ENCODE results near the gene GPRC6A.
"Not testable (repeated sequence)": the region's sequence is repeated elsewhere in the genome, so short reads cannot be mapped to it uniquely, and the experiment has no call there.

The GPRC6A gene

DNA sequence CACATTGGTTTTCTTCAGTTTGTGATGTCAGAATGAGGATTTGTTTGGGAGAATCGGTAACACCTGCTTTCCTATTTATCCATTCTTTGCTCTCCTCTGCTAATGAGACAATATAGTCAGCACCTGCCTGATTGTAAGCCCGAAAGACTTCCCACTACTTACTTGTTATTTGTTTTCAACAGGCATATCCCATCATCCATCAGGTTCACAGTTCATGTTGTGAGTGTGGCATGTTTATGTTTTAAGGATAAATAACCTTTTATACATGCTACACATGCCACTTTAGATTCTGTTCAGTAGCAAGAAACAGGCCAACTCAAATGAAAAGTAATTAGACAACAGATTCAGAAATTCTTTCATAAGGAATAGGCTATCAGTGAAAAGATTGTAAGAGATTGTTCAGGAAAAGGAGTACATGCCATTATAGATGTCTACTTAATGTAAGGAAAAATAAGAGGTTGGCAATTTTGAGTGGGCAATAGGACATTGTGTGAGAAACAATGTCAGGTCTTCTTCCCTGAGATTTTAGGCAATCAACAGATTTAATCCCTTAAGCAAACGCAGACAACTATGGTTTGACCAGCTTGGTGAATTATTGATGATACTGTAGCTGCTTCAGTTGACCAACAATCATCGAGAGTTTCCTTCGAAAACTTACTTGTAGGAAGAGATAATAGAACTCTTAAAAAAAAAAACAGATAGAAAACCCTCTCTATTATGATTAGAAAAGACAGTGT, 7.9 kb upstream of the GPRC6A start:
- no peak overlapping the region for H3K4me3 ChIP-seq (ENCODE audit: control insufficient read depth, low read depth, low read length)
- no peak for TF ChIP-seq CTCF (IDR thresholded peaks at IDR 0.05; ENCODE audit: control insufficient read depth, insufficient read depth, low read depth, low read length, missing control alignments)
- no peak for DNase-seq (ENCODE audit: low read depth)

DNA sequence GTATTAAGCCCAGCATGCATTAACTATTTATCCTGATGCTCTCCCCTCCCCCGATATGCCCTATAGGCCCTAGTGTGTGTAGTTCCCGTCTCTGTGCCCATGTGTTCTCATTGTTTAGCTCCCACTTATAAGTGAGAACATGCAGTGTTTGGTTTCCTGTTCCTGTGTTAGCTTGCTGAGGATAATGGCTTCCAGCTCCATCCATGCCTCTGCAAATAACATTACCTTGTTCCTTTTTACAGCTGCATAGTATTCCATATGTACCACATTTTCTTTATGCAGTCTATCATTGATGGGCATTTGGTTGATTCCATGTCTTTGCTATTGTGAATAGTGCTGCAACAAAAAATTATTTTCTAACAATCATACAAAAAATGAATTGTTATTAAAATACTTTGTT, 5.6 kb upstream of the GPRC6A start:
- DNase-seq (ENCODE audit: low read depth); H3K4me3 ChIP-seq (ENCODE audit: control insufficient read depth, low read depth, low read length): not testable (repeated sequence)

- no peak overlapping the region for H3K4me3 ChIP-seq (ENCODE audit: control insufficient read depth, low read depth, low read length)
- no peak for DNase-seq (ENCODE audit: low read depth)
- no peak for TF ChIP-seq CTCF (IDR thresholded peaks at IDR 0.05; ENCODE audit: control insufficient read depth, insufficient read depth, low read depth, low read length, missing control alignments)
These were observed 1.2 kb downstream of the GPRC6A start for GRCh38 chr6:116827561-116828240.

DNA sequence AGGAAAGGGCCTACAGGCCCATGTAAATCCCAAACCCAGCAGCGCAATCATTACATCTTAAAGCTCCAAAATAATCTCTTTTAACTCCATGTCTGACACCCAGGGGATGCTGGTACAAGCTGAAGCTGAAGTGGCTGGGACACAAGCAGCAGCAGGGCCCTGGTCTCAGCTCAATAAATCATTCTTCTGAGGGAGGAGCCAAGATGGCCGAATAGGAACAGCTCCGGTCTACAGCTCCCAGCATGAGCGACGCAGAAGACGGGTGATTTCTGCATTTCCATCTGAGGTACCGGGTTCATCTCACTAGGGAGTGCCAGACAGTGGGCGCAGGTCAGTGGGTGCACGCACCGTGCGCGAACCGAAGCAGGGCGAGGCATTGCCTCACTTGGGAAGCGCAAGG, 12.5 kb downstream of the GPRC6A start:
- H3K4me3 ChIP-seq (ENCODE audit: control insufficient read depth, low read depth, low read length); DNase-seq (ENCODE audit: low read depth): not testable (repeated sequence)

DNA sequence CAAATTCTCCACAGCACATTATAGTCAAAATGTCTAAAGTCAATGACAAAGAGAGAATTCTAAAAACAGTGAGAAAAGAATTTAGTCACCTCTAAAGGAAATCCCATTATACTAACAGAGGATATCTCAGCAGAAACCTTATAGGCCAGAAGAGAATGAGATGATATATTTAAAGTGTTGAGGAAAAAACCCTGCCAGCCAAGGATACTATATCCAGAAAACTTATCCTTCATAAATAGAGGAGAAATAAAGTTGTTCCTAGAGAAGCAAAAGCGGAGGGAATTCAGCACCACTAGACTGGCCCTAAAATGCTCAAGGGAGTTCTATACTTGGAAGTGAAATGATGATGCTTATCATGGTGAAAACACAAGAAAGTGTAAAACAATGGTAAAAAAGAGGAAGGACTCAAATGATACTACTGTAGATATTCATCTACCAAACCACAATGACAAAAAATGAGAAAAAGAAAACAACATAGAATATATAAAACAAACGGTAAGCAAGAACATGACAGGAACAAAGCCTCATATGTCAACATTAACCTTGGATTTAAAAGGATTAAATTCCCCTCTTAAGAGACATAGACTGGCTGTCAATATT, 16.7 kb downstream of the GPRC6A start:
- no peak for TF ChIP-seq CTCF (IDR thresholded peaks at IDR 0.05; ENCODE audit: control insufficient read depth, insufficient read depth, low read depth, low read length, missing control alignments)
- no peak overlapping the region for H3K4me3 ChIP-seq (ENCODE audit: control insufficient read depth, low read depth, low read length)
- no peak for DNase-seq (ENCODE audit: low read depth)

DNA sequence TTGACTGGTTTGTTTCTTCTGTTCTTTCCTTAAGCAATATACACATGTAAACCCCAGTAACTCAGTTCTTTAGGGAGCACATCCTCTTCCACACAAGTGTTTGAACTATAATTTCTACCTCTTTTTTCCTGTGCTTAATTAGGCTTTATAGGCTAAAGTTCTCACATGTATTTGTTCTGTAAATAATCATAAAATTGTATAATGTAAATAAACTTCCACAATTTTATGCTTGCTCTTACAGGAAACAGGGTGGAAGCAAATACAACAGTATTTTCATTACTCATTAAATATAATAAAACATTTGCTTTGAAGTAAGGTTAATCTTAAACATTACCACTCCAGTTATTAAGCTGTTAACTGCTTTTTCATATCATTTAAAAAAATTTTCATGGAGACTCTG, 26.9 kb downstream of the GPRC6A start:
- no peak overlapping the region for H3K4me3 ChIP-seq (ENCODE audit: control insufficient read depth, low read depth, low read length)
- no peak for DNase-seq (ENCODE audit: low read depth)
- TF ChIP-seq CTCF (IDR thresholded peaks at IDR 0.05; ENCODE audit: control insufficient read depth, insufficient read depth, low read depth, low read length, missing control alignments): no peak

- no peak overlapping the region for H3K4me3 ChIP-seq (ENCODE audit: control insufficient read depth, low read depth, low read length)
- TF ChIP-seq CTCF (IDR thresholded peaks at IDR 0.05; ENCODE audit: control insufficient read depth, insufficient read depth, low read depth, low read length, missing control alignments): no peak
- no peak for DNase-seq (ENCODE audit: low read depth)
These were observed 28.9 kb downstream of the GPRC6A start for GRCh38 chr6:116799945-116800344.

Data from AG09309 (cell line).